K562 (cell line): Measurements from ENCODE around the gene FSIP2.

ENCODE experiments used
- EZH2 ChIP-seq: IDR thresholded peaks from 2 replicates; pipeline ENCODE4 v1.6.1; 2012; ENCODE audit warnings: low read depth, mild to moderate bottlenecking, inconsistent platforms, low read length, borderline replicate concordance
- MAX ChIP-seq: sonication (generic); formaldehyde crosslinking; IDR thresholded peaks from 2 replicates; pipeline ENCODE4 v1.9.0; 2022; ENCODE audit warnings: mild to moderate bottlenecking, missing genetic modification reagents
- MNT ChIP-seq, 2 experiments: fragments of 450-650 bp; conservative IDR thresholded peaks; 2 replicates each; pipeline ENCODE4 v1.6.1; 2017; ENCODE audit warnings: mild to moderate bottlenecking in 2 of 2, moderate library complexity in 2 of 2
- RFX5 ChIP-seq: IDR thresholded peaks from 2 replicates; pipeline ENCODE4 v1.6.1; 2011; ENCODE audit warnings: low read depth, mild to moderate bottlenecking, improper control_type of control experiment, low read length
- ZNF384 ChIP-seq: IDR thresholded peaks from 2 replicates; pipeline ENCODE4 v1.6.1; 2012; ENCODE audit warnings: low read depth, low read length, improper control_type of control experiment

GRCh38 chr2:185806783-185807182 is 68.2 kb downstream of the FSIP2 start:
- TF ChIP-seq EZH2 (no peak), ZNF384 (no peak), RFX5 (no peak), MAX (CRISPR knock-in tag) (no peak), MNT (conservative IDR thresholded peaks at IDR 0.05) (no peak)
